Measurements from ENCODE around the gene ARID3B. TPM values are rescaled to one million over a fixed set of nuclear protein-coding genes. Genes with fewer than 3 reads are reported as not detected.

The ARID3B gene
- polyA plus RNA-seq, 2 of the 4 experiments (the other 2 are of a cell fraction): 2.3 TPM

DNA sequence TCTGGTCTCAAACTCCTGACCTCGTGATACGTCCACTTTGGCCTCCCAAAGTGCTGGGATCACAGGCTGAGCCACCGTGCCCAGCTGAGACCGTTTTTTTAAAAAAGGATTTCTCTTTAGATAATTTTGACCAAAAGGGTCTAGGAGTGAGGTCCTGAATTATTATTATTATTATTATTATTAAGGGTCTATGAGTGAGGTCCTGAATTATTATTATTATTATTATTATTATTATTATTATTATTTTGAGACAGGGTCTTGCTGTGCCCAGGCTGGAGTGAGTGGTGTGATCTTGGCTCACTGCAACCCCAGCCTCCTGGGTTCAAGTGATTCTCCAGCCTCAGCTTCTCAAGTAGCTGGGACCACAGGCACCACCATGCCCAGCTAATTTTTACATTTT, 20.6 kb upstream of the ARID3B start:
- no peaks in the 10 kb centered on the region for H3K9me3 ChIP-seq
- ChIA-PET CTCF (no interaction called here), POLR2A (no interaction called here)
- DNase-seq (ENCODE audit: low read depth in 1 of 2, low spot score in 1 of 2) (no peak), FAIRE-seq (no peak), ATAC-seq (no peak)
- H3K4me3 ChIP-seq: no peak overlapping the region
- no peak overlapping the region for H3K27ac ChIP-seq
- no peak overlapping the region for H3K4me2 ChIP-seq
- H3K4me1 ChIP-seq: peaks cover 3% of the 10 kb centered on the region; the same call in 2 of the 3 replicates
- TF ChIP-seq, protein P1, sequence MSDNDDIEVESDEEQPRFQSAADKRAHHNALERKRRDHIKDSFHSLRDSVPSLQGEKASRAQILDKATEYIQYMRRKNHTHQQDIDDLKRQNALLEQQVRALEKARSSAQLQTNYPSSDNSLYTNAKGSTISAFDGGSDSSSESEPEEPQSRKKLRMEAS (IDR thresholded peaks at IDR 0.05): no peak
- TF ChIP-seq HMGXB4 (CRISPR knock-in tag; IDR thresholded peaks at IDR 0.05; ENCODE audit: borderline replicate concordance): no peak
- no peak for TF ChIP-seq MAFK (IDR thresholded peaks at IDR 0.05; ENCODE audit: partially characterized antibody)
- TF ChIP-seq JUN (IDR thresholded peaks at IDR 0.05): no peak
- TF ChIP-seq HOXB13 (CRISPR knock-in tag; IDR thresholded peaks at IDR 0.05; ENCODE audit: low read depth): no peak
- TF ChIP-seq SMC3 (IDR thresholded peaks at IDR 0.05): no peak
- TF ChIP-seq RCOR1 (IDR thresholded peaks at IDR 0.05; ENCODE audit: low read depth, low read length): no peak
- TF ChIP-seq HEYL (CRISPR knock-in tag; IDR thresholded peaks at IDR 0.05): no peak
- no peak for TF ChIP-seq REST (IDR thresholded peaks at IDR 0.05)
- TF ChIP-seq HDAC2 (IDR thresholded peaks at IDR 0.05): no peak
- TF ChIP-seq ESRRA (IDR thresholded peaks at IDR 0.05; ENCODE audit: borderline replicate concordance, low read length): no peak
- TF ChIP-seq ZFP36 (IDR thresholded peaks at IDR 0.05; ENCODE audit: borderline replicate concordance, partially characterized antibody): no peak
- TF ChIP-seq E2F6 (IDR thresholded peaks at IDR 0.05; ENCODE audit: borderline replicate concordance, low read depth): no peak
- TF ChIP-seq KDM5A (IDR thresholded peaks at IDR 0.05): no peak
- TF ChIP-seq HOXA7 (CRISPR knock-in tag; IDR thresholded peaks at IDR 0.05): no peak
- TF ChIP-seq RFX5 (IDR thresholded peaks at IDR 0.05): no peak
- no peak for TF ChIP-seq NPAS2 (CRISPR knock-in tag; IDR thresholded peaks at IDR 0.05; ENCODE audit: borderline replicate concordance)
- WGBS (ENCODE audit: missing lambda C conversion rate): 89% methylated on average over 4 of the region's 4 CpGs

- DNase-seq (ENCODE audit: low read depth in 1 of 2, low spot score in 1 of 2) (no peak), FAIRE-seq (no peak), ATAC-seq (no peak)
- Histone ChIP-seq H3K4me2 (no peak overlapping the region), H3K9me3 (no peaks in the 10 kb centered on the region), H3K4me1 (peaks cover 15% of the 10 kb centered on the region), H3K27ac (no peak overlapping the region), H3K4me3 (no peak overlapping the region)
- ChIA-PET CTCF (no interaction called here), POLR2A (interaction anchor here (0.6 kb wide), 1 partner anchor 16 kb away, joined by 3 read pairs; no protein-coding TSS in a partner anchor)
- TF ChIP-seq E2F6 (IDR thresholded peaks at IDR 0.05; ENCODE audit: borderline replicate concordance, low read depth): no peak
- TF ChIP-seq, protein P2, sequence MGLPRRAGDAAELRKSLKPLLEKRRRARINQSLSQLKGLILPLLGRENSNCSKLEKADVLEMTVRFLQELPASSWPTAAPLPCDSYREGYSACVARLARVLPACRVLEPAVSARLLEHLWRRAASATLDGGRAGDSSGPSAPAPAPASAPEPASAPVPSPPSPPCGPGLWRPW (IDR thresholded peaks at IDR 0.05): no peak
- no peak for TF ChIP-seq EHMT2 (IDR thresholded peaks at IDR 0.05; ENCODE audit: low read depth)
- no peak for TF ChIP-seq NPAS2 (CRISPR knock-in tag; IDR thresholded peaks at IDR 0.05; ENCODE audit: borderline replicate concordance)
- no peak for TF ChIP-seq CHD4 (IDR thresholded peaks at IDR 0.05; ENCODE audit: borderline replicate concordance)
- no peak for TF ChIP-seq GATA3 (IDR thresholded peaks at IDR 0.05; ENCODE audit: borderline replicate concordance)
- no peak for TF ChIP-seq ESRRA (IDR thresholded peaks at IDR 0.05; ENCODE audit: borderline replicate concordance, low read length)
- TF ChIP-seq EP300 (IDR thresholded peaks at IDR 0.05): no peak
- TF ChIP-seq RCOR1 (IDR thresholded peaks at IDR 0.05; ENCODE audit: low read depth, low read length): no peak
- no peak for TF ChIP-seq KDM1A (IDR thresholded peaks at IDR 0.05; ENCODE audit: low read depth)
- TF ChIP-seq REST (IDR thresholded peaks at IDR 0.05): no peak
Observed at GRCh38 chr15:74523982-74524381, 17.0 kb upstream of the ARID3B start.

Measured in A549 (cell line).